ENCODE data around the gene MYOG.

- TF ChIP-seq TEAD4 (IDR thresholded peaks at IDR 0.05) (no peak), REST (IDR thresholded peaks at IDR 0.05; ENCODE audit: low read depth) (no peak), EP300 (IDR thresholded peaks at IDR 0.05; ENCODE audit: borderline replicate concordance) (no peak), MAX (IDR thresholded peaks at IDR 0.05) (no peak), RAD21 (IDR thresholded peaks at IDR 0.05; ENCODE audit: low read depth) (no peak), CEBPB (IDR thresholded peaks at IDR 0.05) (no peak), NFIC (IDR thresholded peaks at IDR 0.05) (no peak)
Observed at GRCh38 chr1:203091761-203092330, 6.0 kb upstream of the MYOG start.

All from Ishikawa (cell line).